VCaP (cell line): Measurements from ENCODE around the gene ATP8A2.

Experiments
- H3K27ac ChIP-seq: fragments of 450-650 bp; 2 replicates; pipeline ENCODE4 v1.5.1; 2017
- TF ChIP-seq, protein P1 (sequence below): fragments of 450-650 bp; conservative IDR thresholded peaks from 2 replicates; pipeline ENCODE4 v1.5.1; 2017; ENCODE audit warnings: mild to moderate bottlenecking, moderate library complexity

Gene ATP8A2

GRCh38 chr13:25738342-25739196 is 366.8 kb downstream of the ATP8A2 start:
- no peak overlapping the region for H3K27ac ChIP-seq

DNA sequence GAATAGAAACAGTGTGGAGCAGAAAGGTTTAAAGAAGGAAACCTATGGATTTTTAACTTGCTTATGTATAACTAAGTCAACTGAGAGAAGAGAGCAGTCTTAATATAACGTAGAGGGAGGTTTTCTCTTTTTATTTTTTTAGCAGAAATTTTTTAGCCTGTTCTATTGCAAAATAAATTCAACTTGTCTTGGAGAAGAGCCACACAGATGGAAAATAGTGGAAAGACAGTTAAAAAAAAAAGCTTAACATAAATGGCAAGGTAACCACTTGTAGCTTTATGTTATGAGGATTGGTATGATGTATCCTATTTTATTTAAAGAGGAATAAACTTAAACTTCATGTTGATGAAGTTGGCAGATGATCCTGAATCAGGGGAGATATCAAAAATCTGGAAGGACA is 367.6 kb downstream of the ATP8A2 start:
- TF ChIP-seq, protein P1, sequence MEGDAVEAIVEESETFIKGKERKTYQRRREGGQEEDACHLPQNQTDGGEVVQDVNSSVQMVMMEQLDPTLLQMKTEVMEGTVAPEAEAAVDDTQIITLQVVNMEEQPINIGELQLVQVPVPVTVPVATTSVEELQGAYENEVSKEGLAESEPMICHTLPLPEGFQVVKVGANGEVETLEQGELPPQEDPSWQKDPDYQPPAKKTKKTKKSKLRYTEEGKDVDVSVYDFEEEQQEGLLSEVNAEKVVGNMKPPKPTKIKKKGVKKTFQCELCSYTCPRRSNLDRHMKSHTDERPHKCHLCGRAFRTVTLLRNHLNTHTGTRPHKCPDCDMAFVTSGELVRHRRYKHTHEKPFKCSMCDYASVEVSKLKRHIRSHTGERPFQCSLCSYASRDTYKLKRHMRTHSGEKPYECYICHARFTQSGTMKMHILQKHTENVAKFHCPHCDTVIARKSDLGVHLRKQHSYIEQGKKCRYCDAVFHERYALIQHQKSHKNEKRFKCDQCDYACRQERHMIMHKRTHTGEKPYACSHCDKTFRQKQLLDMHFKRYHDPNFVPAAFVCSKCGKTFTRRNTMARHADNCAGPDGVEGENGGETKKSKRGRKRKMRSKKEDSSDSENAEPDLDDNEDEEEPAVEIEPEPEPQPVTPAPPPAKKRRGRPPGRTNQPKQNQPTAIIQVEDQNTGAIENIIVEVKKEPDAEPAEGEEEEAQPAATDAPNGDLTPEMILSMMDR, result no peak

More at GRCh38 chr13:25738342-25739196, 366.8 kb downstream of the ATP8A2 start:
- TF ChIP-seq, protein P1, result no peak

GRCh38 chr13:25741796-25742195 is 370.0 kb downstream of the ATP8A2 start:
- H3K27ac ChIP-seq, result no peak overlapping the region
- TF ChIP-seq, protein P1, result no peak

More for the DNA sequence above, 367.6 kb downstream of the ATP8A2 start:
- H3K27ac ChIP-seq, result no peak overlapping the region

GRCh38 chr13:25742220-25742619 is 370.4 kb downstream of the ATP8A2 start:
- no peak overlapping the region for H3K27ac ChIP-seq
- TF ChIP-seq, protein P1, result no peak

GRCh38 chr13:25743421-25743820 is 371.6 kb downstream of the ATP8A2 start:
- no peak overlapping the region for H3K27ac ChIP-seq
- TF ChIP-seq, protein P1, result no peak

DNA sequence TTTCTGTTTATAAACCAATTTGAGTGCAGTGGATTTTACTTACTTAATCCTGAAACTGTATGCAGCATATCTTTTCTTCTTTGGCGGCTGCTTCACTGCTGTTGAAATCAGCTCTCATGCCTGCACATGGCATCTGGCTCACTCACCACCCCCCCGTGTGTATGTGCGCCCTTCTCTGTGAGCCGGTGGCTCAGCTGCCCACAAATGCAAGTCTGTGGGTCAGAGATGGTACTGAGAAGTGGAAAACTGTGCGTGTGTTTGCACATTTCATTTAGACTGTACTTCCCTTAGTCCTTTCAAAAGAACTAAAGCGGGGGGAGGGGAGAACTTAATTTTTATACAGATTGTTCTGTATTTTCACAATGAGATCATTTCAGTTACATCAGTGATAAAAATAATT is 372.4 kb downstream of the ATP8A2 start:
- TF ChIP-seq, protein P1, result no peak
- H3K27ac ChIP-seq, result no peak overlapping the region

GRCh38 chr13:25746131-25746530 is 374.4 kb downstream of the ATP8A2 start:
- no peak overlapping the region for H3K27ac ChIP-seq
- TF ChIP-seq, protein P1, result no peak
